Embryonic facial prominence (tissue), 1 donor: ENCODE results near the gene TNS1.
"Not testable (repeated sequence)": the region's sequence is repeated elsewhere in the genome, so short reads cannot be mapped to it uniquely, and the experiment has no call there.

Experiments
- DNase-seq: peaks from one replicate; pipeline ENCODE4 v3.0.0-alpha.2; 2016; ENCODE audit errors: extremely low spot score

Gene TNS1

GRCh38 chr2:218002845-218003180 is at the start of gene TNS1:
Gene TNS1, minus strand, starts transcription at chr2:218002995. Its CDS starts 123 bp downstream, at chr2:218002872.
- DNase-seq: peak; percentile 16

DNA sequence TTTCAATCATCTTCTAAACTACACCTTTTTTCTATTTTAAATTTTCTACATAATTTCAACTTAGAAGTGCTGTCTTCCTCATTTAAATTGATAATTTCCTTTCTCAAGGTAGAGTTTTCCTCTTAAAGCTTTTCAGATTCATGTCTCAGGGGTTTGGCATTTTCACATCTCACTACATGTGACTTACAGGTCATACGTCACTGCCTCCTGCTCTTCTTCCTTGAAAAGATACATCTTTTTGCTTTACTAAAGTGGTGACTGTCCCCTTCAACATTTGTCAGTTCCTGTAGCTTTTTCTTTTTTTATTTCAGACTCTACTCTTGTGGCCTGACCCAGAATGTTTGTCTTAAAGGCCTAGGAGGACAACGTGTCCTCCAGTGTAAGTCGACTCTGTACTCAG is 49.1 kb upstream of the TNS1 start:
- DNase-seq: no peak

DNA sequence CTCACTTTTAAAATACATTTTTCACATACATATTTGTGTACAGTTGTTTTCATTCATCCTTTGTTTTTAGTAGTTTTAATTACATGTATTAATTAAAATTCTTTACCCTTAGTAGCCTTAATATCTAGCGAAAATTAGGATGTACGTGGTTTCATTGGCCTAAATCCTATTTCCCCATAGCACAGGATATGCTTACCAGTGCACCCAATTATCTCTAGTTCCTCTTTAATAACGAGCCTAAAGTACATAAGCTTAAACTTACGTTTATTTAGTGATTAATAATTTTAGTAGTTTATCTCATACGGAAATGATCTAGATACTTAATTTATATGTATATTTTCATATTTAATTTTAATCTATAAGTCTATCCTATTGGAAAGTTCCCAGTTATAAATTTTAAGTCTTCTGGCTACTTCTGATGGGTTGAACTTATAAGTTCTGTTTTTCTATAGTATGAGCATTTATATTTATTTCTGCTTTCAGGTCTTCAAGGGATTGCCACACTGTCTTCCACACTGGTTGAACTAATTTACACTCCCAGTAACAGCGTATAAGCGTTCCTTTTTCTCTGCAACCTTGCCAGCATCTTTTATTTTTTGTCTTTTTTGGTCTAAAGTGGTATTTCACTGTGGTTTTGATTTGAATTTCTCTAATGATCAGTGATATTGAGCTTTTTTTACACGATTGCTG is 44.9 kb upstream of the TNS1 start:
- DNase-seq: no peak

GRCh38 chr2:218046238-218046637 is 43.4 kb upstream of the TNS1 start:
- DNase-seq: no peak

- not testable (repeated sequence) for DNase-seq
Measured at GRCh38 chr2:218044599-218044998, 41.8 kb upstream of the TNS1 start.

DNA sequence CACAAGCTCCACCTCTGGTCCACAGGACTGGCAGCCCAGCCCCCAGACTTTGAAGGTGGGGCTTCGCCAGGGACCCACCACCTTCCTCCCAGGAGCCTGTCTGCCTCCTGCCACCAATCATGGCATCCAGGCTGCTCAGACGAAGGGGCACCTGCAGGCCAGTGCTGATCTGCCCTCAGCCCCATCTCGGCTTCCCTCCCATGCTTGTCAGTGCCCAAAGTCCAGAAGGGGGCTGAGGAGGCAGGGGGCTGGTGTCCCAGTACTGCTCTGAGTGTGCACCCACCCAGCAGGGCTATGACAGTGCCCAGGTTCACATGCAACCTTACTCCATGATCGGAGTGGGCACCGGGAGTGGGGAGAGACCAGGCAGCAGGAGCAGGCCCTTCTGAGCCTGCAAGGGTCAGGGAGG is 40.9 kb upstream of the TNS1 start:
- DNase-seq: no peak

DNA sequence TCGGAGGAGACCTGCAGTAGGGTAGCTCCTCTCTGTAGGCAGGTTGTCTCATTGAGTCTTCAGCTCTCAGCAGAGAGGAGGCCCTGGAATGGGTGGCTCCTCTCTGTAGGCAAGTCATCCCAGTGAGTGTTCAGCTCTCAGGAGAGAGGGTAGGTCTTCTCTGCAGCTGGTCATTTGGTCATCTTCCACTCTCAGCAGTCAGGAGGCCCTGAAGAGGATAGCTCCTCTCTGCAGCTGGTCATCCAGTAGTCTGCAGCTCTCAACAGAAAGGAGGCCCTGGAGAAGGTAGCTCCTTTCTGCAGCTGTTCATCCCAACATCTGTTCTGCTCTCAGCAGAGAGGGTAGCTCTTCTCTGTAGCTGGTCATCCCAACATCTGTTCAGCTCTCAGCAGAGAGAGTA is 40.3 kb upstream of the TNS1 start:
- no peak for DNase-seq

DNA sequence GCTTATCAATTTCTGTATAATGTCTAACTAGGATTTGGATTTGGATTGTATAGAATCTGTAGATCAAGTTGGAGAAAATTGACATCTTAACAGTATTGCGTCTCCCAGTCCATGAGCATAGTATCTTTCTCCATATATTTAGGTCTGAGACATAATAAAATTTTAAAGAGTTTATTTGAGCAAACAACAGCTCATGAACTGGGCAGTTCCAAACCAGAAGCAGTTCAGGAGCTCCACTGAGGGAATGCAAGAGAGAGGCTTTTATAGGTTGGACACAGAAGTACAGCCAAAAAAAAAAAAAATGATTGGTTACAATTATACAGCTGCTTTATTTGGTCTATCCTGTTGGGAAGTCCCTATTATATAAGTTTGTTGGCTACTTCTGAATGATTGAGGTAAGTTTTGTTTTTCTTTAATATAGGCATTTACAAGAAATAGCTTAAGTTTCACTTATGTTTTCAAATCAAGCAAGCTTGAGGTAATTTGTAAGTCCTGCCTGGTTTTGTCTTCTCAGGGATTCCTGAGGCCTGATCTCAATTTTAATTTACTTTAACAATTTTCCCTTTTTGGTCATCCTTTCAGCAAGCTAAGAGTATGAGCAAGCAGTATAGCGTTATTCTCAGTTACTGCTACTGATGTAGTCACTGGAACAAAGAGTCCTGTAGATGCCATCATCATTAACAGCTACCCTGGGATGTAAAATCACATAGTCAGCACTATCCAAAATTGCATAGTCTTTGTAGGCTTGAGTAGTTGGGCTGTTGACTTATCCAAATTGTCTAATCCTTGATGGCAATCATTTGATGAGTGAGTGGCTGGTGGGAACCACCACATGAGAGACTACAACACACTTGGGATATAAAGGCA is 38.7 kb upstream of the TNS1 start:
- DNase-seq: no peak

DNA sequence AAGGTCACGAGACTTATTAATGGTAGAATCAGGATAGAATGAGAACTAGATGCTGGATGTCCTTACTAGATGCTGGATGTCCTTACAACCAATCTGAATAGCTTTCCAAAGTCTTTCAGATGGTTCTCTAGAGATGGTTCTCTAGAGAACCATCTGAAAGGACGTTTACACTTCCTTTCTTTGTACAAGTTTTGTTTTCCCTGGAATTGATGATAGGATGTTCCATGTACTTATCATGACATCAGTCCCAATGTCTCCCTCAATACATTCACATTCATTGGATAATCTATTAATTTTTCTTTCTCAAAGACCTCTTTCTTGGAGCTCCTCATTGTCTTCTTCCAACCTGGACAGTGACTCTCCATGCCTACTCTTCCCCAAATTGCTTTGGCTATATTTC is 38.1 kb upstream of the TNS1 start:
- no peak for DNase-seq

GRCh38 chr2:218039171-218039570 is 36.4 kb upstream of the TNS1 start:
- no peak for DNase-seq

DNA sequence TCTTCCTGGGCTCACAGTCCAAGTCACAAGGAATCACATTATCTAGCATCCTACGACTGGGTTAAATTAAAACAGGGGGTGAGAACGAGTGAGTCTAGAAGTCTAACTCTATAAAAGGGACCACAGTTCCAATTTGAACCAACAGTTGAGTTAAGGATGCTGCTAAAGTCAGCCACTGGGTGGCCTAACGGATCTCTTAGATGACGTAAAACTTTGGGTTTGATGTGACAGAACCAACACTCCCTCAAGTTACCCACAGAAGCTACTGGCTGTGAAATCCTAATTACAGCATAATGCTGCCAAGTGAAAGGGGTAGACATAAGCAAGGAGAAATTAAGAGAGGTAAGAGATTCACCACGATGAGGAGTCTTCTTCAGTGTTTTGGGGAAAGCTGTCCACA is 33.6 kb upstream of the TNS1 start:
- DNase-seq: no peak

GRCh38 chr2:218035463-218036100 is 32.8 kb upstream of the TNS1 start:
- DNase-seq: no peak

DNA sequence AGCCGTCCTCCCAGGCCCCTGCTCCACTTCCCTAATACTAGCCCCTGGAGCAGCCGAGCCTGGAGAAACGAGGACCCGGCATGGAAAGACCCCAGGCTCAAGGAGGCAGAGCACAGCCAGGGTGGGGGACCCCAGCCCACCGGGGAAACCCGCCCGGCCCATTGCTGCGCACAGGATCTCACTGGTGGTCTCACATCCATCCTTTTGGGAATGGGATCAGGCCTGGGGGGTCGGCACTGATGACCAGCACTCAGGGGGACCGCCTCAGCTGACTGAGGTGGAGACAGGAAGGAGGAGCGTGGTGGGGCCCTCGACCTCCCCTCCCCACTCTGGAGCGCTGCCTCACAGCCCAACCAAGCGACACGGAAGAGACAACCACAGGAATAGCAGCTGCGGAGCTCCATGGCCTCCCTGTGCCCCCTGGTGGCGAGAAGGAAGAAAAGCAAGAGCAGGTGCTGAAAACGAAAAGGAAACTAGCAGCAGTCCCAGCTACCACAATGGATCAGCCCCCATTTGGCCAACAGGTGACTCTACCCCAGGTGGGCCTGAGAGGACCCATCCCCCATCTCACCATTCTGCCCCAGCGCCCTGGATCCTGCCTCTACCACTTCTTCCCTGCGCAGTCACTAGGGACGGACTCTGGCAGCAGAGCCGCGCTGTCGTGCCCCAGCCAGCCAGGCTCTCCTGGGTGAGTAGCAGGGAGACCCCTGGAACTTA is 31.9 kb upstream of the TNS1 start:
- peak; percentile 61 for DNase-seq

GRCh38 chr2:218033590-218034496 is 31.0 kb upstream of the TNS1 start:
- no peak for DNase-seq

DNA sequence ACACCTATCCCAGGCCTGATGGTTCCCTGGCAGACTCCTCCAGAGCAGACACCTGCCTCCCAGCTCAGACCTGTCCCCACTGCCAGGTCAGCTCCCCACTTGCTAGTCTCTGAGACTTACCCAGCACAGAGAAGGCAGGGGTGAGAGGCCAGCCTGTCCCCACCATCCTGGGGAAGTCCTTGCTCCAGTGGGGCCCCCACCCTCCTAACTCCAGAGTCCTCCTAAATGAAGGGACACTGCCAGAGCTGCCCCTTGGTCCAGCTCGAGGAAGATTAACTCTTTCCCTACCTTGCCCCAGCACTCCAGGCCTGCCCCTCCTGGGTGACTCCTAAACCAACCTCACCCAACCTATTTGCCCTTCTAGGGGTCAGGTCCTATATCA is 30.4 kb upstream of the TNS1 start:
- no peak for DNase-seq

GRCh38 chr2:218032336-218033171 is 29.8 kb upstream of the TNS1 start:
- DNase-seq: no peak

DNA sequence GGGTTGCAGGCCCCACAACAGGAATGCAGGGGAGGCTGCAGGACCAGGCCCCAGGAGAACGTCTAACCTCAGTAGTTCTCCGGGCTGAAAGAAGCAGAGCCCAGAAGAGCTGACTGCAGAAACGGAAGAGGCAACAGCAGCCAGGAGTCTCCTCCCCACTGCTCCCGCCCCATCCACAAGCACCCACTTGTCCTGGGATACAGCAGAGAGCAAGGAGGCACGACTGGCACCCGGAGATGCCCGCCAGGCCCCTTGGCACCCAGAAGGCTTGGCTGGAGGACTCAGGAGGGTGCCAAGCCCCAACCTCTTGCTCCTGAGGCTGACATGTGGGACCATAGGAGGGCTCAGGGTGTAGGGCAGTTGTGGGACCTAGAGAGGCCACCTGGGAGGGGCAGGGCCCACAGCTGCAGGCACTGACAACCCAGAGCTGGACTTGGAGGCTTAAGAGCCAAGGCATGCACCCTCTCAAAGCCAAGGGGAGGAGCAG is 29.0 kb upstream of the TNS1 start:
- DNase-seq: no peak

GRCh38 chr2:218031261-218031660 is 28.5 kb upstream of the TNS1 start:
- no peak for DNase-seq

DNA sequence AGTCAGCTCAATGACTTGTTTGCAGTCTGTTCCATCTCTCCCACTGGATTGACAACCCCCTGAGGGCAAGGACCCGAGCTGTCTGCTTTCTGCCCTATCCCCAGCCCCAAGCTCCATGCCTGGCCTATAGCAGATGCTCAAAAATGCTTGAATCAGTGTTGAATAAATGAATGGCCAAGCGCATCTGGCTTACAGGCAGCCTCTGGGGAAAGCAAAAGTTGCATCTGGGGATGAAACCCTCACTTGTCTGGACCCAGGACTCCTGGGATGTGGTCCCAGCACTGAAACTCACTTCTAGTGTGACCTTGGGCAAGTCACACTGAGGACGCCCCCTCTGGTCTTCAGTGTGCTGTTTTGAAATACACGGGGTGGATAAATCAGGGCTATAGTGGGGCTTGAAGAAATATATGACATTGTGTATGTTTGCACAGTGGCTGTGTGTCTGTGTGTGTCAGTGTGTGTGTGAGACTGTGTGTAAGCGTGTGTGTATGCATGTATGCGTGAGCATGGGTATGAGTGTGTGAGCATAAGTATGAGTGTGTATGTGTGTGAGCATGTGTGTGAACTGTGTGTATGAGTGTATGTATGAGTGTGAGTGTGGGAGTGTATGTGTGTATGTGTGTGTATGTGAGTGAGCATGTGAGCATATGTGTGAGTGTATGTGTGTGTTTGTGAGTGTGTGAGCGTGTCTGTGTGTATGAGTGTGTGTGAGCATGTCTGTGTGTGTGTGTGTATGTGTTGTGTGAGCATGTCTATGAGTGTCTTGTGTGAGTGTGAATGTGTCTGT is 27.8 kb upstream of the TNS1 start:
- no peak for DNase-seq
